Neural cell (in vitro differentiated cells): ENCODE measurements around the gene LNX2. TPM values are rescaled to one million over a fixed set of nuclear protein-coding genes. Genes with fewer than 3 reads are reported as not detected.

Experiments used
- H2AFZ ChIP-seq: fragments of 200-600, 300-800 bp; sonication (generic), shearing (Covaris generic); 2 replicates; pipeline ENCODE4 v1.6.0; 2014; ENCODE audit warnings: low read depth, mild to moderate bottlenecking, antibody characterized with exemption, low read length, moderate library complexity
- H3F3A ChIP-seq: fragments of 200-600 bp; shearing (Covaris generic); 2 replicates; pipeline ENCODE4 v1.6.1; 2016; ENCODE audit warnings: mild to moderate bottlenecking, moderate library complexity, mixed read lengths, antibody characterized with exemption, low read length; ENCODE audit not compliant: insufficient read depth, poor library complexity, severe bottlenecking
- H3K27ac ChIP-seq: fragments of 200-600, 300-800 bp; sonication (generic), shearing (Covaris generic); 2 replicates; pipeline ENCODE4 v1.5.1; 2014; ENCODE audit warnings: mild to moderate bottlenecking, low read length, moderate library complexity
- H3K27me3 ChIP-seq: fragments of 300-800, 200-600 bp; sonication (generic), shearing (Covaris generic); 2 replicates; pipeline ENCODE4 v1.6.0; 2014; ENCODE audit warnings: mild to moderate bottlenecking, low read depth, low read length, moderate library complexity; ENCODE audit not compliant: insufficient read depth
- H3K36me3 ChIP-seq: fragments of 300-800, 200-600 bp; sonication (generic), shearing (Covaris generic); 2 replicates; pipeline ENCODE4 v1.5.1; 2014; ENCODE audit warnings: mild to moderate bottlenecking, antibody characterized with exemption, low read length, moderate library complexity; ENCODE audit not compliant: insufficient read depth
- H3K4me2 ChIP-seq: fragments of 300-800, 200-600 bp; sonication (generic), shearing (Covaris generic); 2 replicates; pipeline ENCODE4 v1.6.0; 2014; ENCODE audit warnings: mild to moderate bottlenecking, low read length
- H3K4me3 ChIP-seq: fragments of 300-800, 200-600 bp; sonication (generic), shearing (Covaris generic); 2 replicates; pipeline ENCODE4 v1.5.1; 2014; ENCODE audit warnings: mild to moderate bottlenecking, low read length, moderate library complexity
- H3K79me2 ChIP-seq: fragments of 200-600 bp; shearing (Covaris generic); replicated peaks from 2 replicates; pipeline ENCODE4 v1.6.0; 2014; ENCODE audit warnings: mild to moderate bottlenecking, low read length, moderate library complexity; ENCODE audit not compliant: insufficient read depth
- H3K9ac ChIP-seq: fragments of 300-800, 200-600 bp; sonication (generic), shearing (Covaris generic); 2 replicates; pipeline ENCODE4 v1.6.1; 2016; ENCODE audit warnings: mild to moderate bottlenecking, low read length, mixed read lengths
- H3K9me2 ChIP-seq: fragments of 200-600 bp; shearing (Covaris generic); 2 replicates; pipeline ENCODE4 v1.6.1; 2016; ENCODE audit warnings: mild to moderate bottlenecking, low read length, mixed read lengths; ENCODE audit not compliant: insufficient read depth
- H3K9me3 ChIP-seq: fragments of 200-600, 300-800 bp; sonication (generic), shearing (Covaris generic); 2 replicates; pipeline ENCODE4 v1.6.1; 2016; ENCODE audit warnings: mild to moderate bottlenecking, mixed run types, low read length, moderate library complexity, mixed read lengths
- H4K20me1 ChIP-seq: fragments of 200-600 bp; shearing (Covaris generic); 2 replicates; pipeline ENCODE4 v1.6.1; 2016; ENCODE audit warnings: mild to moderate bottlenecking, mixed run types; ENCODE audit not compliant: insufficient read depth
- EP300 ChIP-seq: fragments of 450-650 bp; conservative IDR thresholded peaks from 2 replicates; pipeline ENCODE4 v1.6.1; 2014; ENCODE audit warnings: antibody characterized with exemption, mild to moderate bottlenecking, moderate library complexity; ENCODE audit not compliant: poor library complexity, severe bottlenecking
- EZH2 ChIP-seq: fragments of 200-600, 300-800 bp; shearing (Covaris generic), sonication (generic); IDR thresholded peaks from 2 replicates; pipeline ENCODE4 v1.6.1; 2014; ENCODE audit warnings: antibody characterized with exemption, low read length, borderline replicate concordance, mild to moderate bottlenecking; ENCODE audit not compliant: insufficient read depth, poor library complexity, severe bottlenecking
- MXI1 ChIP-seq: fragments of 450-650 bp; conservative IDR thresholded peaks from 2 replicates; pipeline ENCODE4 v1.6.1; 2014; ENCODE audit warnings: antibody characterized with exemption, mild to moderate bottlenecking; ENCODE audit not compliant: poor library complexity, severe bottlenecking
- POLR2AphosphoS5 ChIP-seq: IDR thresholded peaks from 2 replicates; pipeline ENCODE4 v1.6.1; 2012
- RAD21 ChIP-seq: fragments of 450-650 bp; conservative IDR thresholded peaks from 2 replicates; pipeline ENCODE4 v1.6.1; 2014; ENCODE audit warnings: antibody characterized with exemption, mild to moderate bottlenecking, moderate library complexity
- REST ChIP-seq: IDR thresholded peaks from 2 replicates; pipeline ENCODE4 v1.6.1; 2012; ENCODE audit warnings: borderline replicate concordance
- SMC3 ChIP-seq: fragments of 450-650 bp; conservative IDR thresholded peaks from 2 replicates; pipeline ENCODE4 v1.6.1; 2014; ENCODE audit warnings: antibody characterized with exemption, mild to moderate bottlenecking, moderate library complexity; ENCODE audit not compliant: poor library complexity
- TAF1 ChIP-seq: IDR thresholded peaks from 2 replicates; pipeline ENCODE4 v1.6.1; 2012; ENCODE audit warnings: low read depth
- polyA plus RNA-seq: library from polyadenylated mRNA; depleted of rRNA; stranded (reverse); fragments of >200 nt; gene quantifications from 2 replicates; pipeline ENCODE4 v1.2.3, GENCODE V29; 2014
- TF ChIP-seq, protein P1 (sequence below): fragments of 450-650 bp; IDR thresholded peaks from 2 replicates; pipeline ENCODE4 v1.5.1; 2014; ENCODE audit warnings: antibody characterized with exemption, mild to moderate bottlenecking, moderate library complexity; ENCODE audit not compliant: poor library complexity, severe bottlenecking

The LNX2 gene
- polyA plus RNA-seq, 1 donor from 2014 or later = 4.2 TPM

GRCh38 chr13:27654059-27654458 is 33.7 kb upstream of the LNX2 start:
- Histone ChIP-seq H3K9me3 (peaks cover 8% of the 10 kb centered on the region), H3K9me2 (no peaks in the 10 kb centered on the region)
- TF ChIP-seq, protein P1, sequence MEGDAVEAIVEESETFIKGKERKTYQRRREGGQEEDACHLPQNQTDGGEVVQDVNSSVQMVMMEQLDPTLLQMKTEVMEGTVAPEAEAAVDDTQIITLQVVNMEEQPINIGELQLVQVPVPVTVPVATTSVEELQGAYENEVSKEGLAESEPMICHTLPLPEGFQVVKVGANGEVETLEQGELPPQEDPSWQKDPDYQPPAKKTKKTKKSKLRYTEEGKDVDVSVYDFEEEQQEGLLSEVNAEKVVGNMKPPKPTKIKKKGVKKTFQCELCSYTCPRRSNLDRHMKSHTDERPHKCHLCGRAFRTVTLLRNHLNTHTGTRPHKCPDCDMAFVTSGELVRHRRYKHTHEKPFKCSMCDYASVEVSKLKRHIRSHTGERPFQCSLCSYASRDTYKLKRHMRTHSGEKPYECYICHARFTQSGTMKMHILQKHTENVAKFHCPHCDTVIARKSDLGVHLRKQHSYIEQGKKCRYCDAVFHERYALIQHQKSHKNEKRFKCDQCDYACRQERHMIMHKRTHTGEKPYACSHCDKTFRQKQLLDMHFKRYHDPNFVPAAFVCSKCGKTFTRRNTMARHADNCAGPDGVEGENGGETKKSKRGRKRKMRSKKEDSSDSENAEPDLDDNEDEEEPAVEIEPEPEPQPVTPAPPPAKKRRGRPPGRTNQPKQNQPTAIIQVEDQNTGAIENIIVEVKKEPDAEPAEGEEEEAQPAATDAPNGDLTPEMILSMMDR = no peak
- no peak for TF ChIP-seq EZH2
- no peak for TF ChIP-seq POLR2AphosphoS5

GRCh38 chr13:27650312-27650711 is 30.0 kb upstream of the LNX2 start:
- TF ChIP-seq RAD21 (no peak), EZH2 (no peak), SMC3 (no peak)
- no peak overlapping the region for H3K27ac ChIP-seq
- no peaks in the 10 kb centered on the region for H3K79me2 ChIP-seq
- H3F3A ChIP-seq = no peaks in the 10 kb centered on the region
- H3K4me2 ChIP-seq = no peak overlapping the region
- H3K4me3 ChIP-seq = no peak overlapping the region
- no peaks in the 10 kb centered on the region for H4K20me1 ChIP-seq
- H3K9me2 ChIP-seq = no peaks in the 10 kb centered on the region
- peaks cover 8% of the 10 kb centered on the region for H3K9me3 ChIP-seq
- peaks cover 17% of the 10 kb centered on the region for H3K36me3 ChIP-seq
- no peak overlapping the region for H2AFZ ChIP-seq
- no peak overlapping the region for H3K9ac ChIP-seq
- no peaks in the 10 kb centered on the region for H3K27me3 ChIP-seq

More at GRCh38 chr13:27654059-27654458, 33.7 kb upstream of the LNX2 start:
- H3F3A ChIP-seq = no peaks in the 10 kb centered on the region
- H3K9ac ChIP-seq = no peak overlapping the region
- H3K4me3 ChIP-seq = no peak overlapping the region
- H3K27ac ChIP-seq = no peak overlapping the region
- no peaks in the 10 kb centered on the region for H3K27me3 ChIP-seq
- H3K36me3 ChIP-seq = peaks cover 17% of the 10 kb centered on the region
- H2AFZ ChIP-seq = no peak overlapping the region
- H3K4me2 ChIP-seq = no peak overlapping the region
- no peaks in the 10 kb centered on the region for H4K20me1 ChIP-seq
- no peaks in the 10 kb centered on the region for H3K79me2 ChIP-seq

DNA sequence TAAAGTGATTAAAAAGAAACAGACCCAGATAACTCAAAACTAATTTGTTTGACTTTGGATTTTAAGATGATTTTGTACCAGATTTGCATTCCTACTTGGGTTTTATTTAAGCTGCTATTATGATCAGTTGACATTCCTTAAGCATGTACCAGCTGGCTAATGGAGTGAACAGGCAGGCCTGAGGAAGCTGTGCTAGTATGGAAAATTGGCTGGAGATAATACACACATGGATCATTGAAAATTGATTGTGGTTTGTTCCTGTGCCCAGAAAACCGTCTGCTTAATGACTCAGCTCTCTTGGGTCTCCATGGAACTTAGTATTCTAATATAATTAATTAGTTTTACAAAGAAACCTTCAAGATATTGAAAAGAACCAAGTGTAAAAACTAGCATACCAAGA is 24.0 kb upstream of the LNX2 start:
- Histone ChIP-seq H3K36me3 (no peaks in the 10 kb centered on the region), H3K9me3 (no peaks in the 10 kb centered on the region), H3F3A (no peaks in the 10 kb centered on the region), H3K4me2 (no peak overlapping the region), H3K79me2 (peaks cover 4% of the 10 kb centered on the region), H4K20me1 (no peaks in the 10 kb centered on the region), H3K9me2 (no peaks in the 10 kb centered on the region), H3K9ac (no peak overlapping the region), H3K27ac (no peak overlapping the region), H3K4me3 (no peak overlapping the region), H2AFZ (no peak overlapping the region), H3K27me3 (no peaks in the 10 kb centered on the region)
- TF ChIP-seq MXI1 (no peak), TAF1 (no peak), RAD21 (no peak), EP300 (no peak), REST (no peak), SMC3 (no peak), EZH2 (no peak), POLR2AphosphoS5 (no peak)
- TF ChIP-seq, protein P1 = no peak
